Endodermal cell (in vitro differentiated cells): Measurements from ENCODE around the gene KCNK7. TPM values are rescaled to one million over a fixed set of nuclear protein-coding genes. Genes with fewer than 3 reads are reported as not detected.

Experiments
- DNase-seq: peaks from one replicate; pipeline ENCODE4 v3.0.0-alpha.2; 2017
- H3K27ac ChIP-seq: 2 replicates; pipeline ENCODE4 v1.5.1; 2013; ENCODE audit warnings: mild to moderate bottlenecking, low read depth, low read length, moderate library complexity
- H3K27me3 ChIP-seq: 2 replicates; pipeline ENCODE4 v1.6.1; 2013; ENCODE audit warnings: mild to moderate bottlenecking, low read length, moderate library complexity; ENCODE audit not compliant: insufficient read depth, control insufficient read depth, poor library complexity, severe bottlenecking
- H3K36me3 ChIP-seq: 2 replicates; pipeline ENCODE4 v1.7.0; 2013; ENCODE audit warnings: mild to moderate bottlenecking, low read length, moderate library complexity; ENCODE audit not compliant: control insufficient read depth, insufficient read depth
- H3K4me1 ChIP-seq: one replicate; pipeline ENCODE4 v1.7.0; 2013; ENCODE audit warnings: low read length; ENCODE audit not compliant: control insufficient read depth, insufficient read depth
- H3K4me3 ChIP-seq: 2 replicates; pipeline ENCODE4 v1.5.1; 2013; ENCODE audit warnings: mild to moderate bottlenecking, low read length, moderate library complexity
- H3K9ac ChIP-seq: 2 replicates; pipeline ENCODE4 v1.6.1; 2013; ENCODE audit warnings: mild to moderate bottlenecking, low read length, moderate library complexity; ENCODE audit not compliant: poor library complexity, severe bottlenecking; ENCODE audit errors: extremely low read depth
- H3K9me3 ChIP-seq: 2 replicates; pipeline ENCODE4 v1.6.1; 2013; ENCODE audit warnings: mild to moderate bottlenecking, low read length, moderate library complexity; ENCODE audit not compliant: control insufficient read depth
- H3K27ac Mint-ChIP-seq: 2 replicates; pipeline ENCODE4 v1.8.0; 2020; ENCODE audit warnings: mixed read lengths
- H3K27me3 Mint-ChIP-seq: 2 replicates; pipeline ENCODE4 v1.8.0; 2021; ENCODE audit warnings: mild to moderate bottlenecking, mixed read lengths; ENCODE audit not compliant: insufficient read depth
- H3K36me3 Mint-ChIP-seq: 2 replicates; pipeline ENCODE4 v1.8.0; 2020; ENCODE audit warnings: low read depth, mixed read lengths
- H3K4me1 Mint-ChIP-seq: 2 replicates; pipeline ENCODE4 v1.8.0; 2020; ENCODE audit warnings: mixed read lengths
- H3K4me3 Mint-ChIP-seq: 2 replicates; pipeline ENCODE4 v1.8.0; 2020; ENCODE audit warnings: mild to moderate bottlenecking, moderate library complexity, mixed read lengths
- H3K9me3 Mint-ChIP-seq: 2 replicates; pipeline ENCODE4 v1.8.0; 2020; ENCODE audit warnings: mild to moderate bottlenecking, mixed read lengths
- WGBS, 2 experiments: methylation state at CpG; one replicate each; pipeline versions ENCODE4 v1.1.5 to v1.1.7; 2013; ENCODE audit warnings: missing lambda C conversion rate in 2 of 2, mixed read lengths in 1 of 2; ENCODE audit not compliant: insufficient coverage in 1 of 2, insufficient read length in 1 of 2; 5-methylcytosine and 5-hydroxymethylcytosine counted together
- total RNA-seq, 2 donors: library from RNA; stranded (reverse); fragmentation: NEBNext Ultra II Directional in 1 of 2; extraction: Animal tissue kit (Norgen Biotek cat#: 25700) in 1 of 2; gene quantifications; 2 replicates in 1 of 2; 3 replicates in 1 of 2; pipeline ENCODE4 v1.2.1, GENCODE V29; 2021
- TF ChIP-seq, protein P1 (sequence below): fragments of 200-600 bp; sonication (generic); conservative IDR thresholded peaks from 2 replicates; pipeline ENCODE4 v1.5.0; 2021; ENCODE audit warnings: antibody characterized with exemption, mild to moderate bottlenecking

The KCNK7 gene
- total RNA-seq, 2 donors from 2014 or later: 1.2 TPM; not detected in 1

DNA sequence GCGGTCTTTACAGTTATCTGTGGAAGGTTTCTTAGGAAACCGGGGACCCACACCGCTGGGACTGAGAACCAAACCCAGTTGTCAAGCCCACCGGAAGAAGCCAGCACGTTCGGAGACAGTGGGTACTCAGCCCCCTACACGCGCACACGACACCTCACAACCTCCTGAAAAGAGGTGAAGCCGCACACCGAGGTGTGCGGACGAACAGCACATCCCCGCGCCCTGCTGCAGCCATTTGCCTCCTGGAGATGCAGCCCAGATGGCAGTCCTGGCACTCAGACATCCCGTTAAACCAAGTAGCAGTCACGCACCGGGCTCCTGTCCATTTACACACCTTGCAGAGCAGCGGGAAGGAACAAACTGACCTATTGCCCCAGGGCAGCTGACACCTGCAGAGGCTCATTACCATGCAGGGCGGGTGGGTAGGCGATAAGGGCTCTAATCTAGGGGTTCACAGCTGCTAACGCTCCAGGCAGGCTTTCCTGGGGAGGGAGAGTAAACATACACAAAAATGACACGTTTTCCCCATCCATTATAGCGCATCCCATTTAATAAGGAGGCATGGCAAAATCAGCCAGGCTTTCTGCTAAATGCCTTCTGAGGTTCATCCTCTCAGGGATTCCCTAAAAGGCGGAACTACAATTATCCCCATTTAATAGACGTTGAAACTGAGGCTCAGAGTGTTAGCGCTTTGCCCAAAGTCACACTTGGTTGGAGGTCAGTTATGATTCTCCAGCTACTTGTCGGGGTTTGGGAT, 20.6 kb downstream of the KCNK7 start:
- Histone ChIP-seq H3K9me3 (no peaks in the 10 kb centered on the region), H3K36me3 (no peaks in the 10 kb centered on the region), H3K4me1 (peaks cover 10% of the 10 kb centered on the region), H3K27ac (no peak overlapping the region), H3K27me3 (peaks cover 25% of the 10 kb centered on the region), H3K4me3 (peak overlapping the region; percentile 74), H3K9ac (no peak overlapping the region)
- TF ChIP-seq, protein P1, sequence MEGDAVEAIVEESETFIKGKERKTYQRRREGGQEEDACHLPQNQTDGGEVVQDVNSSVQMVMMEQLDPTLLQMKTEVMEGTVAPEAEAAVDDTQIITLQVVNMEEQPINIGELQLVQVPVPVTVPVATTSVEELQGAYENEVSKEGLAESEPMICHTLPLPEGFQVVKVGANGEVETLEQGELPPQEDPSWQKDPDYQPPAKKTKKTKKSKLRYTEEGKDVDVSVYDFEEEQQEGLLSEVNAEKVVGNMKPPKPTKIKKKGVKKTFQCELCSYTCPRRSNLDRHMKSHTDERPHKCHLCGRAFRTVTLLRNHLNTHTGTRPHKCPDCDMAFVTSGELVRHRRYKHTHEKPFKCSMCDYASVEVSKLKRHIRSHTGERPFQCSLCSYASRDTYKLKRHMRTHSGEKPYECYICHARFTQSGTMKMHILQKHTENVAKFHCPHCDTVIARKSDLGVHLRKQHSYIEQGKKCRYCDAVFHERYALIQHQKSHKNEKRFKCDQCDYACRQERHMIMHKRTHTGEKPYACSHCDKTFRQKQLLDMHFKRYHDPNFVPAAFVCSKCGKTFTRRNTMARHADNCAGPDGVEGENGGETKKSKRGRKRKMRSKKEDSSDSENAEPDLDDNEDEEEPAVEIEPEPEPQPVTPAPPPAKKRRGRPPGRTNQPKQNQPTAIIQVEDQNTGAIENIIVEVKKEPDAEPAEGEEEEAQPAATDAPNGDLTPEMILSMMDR: no peak
- WGBS, 2 experiments: 9 to 23% methylated on average over 22 to 28 of the region's 28 CpGs
- H3K9me3 Mint-ChIP-seq: no peaks in the 10 kb centered on the region
- no peak overlapping the region for H3K27ac Mint-ChIP-seq
- peaks cover 51% of the 10 kb centered on the region for H3K27me3 Mint-ChIP-seq
- peak overlapping the region; percentile 97 for H3K4me3 Mint-ChIP-seq
- DNase-seq: peak; percentile 70
- H3K36me3 Mint-ChIP-seq: peaks cover 4% of the 10 kb centered on the region
- H3K4me1 Mint-ChIP-seq: peaks cover 32% of the 10 kb centered on the region

DNA sequence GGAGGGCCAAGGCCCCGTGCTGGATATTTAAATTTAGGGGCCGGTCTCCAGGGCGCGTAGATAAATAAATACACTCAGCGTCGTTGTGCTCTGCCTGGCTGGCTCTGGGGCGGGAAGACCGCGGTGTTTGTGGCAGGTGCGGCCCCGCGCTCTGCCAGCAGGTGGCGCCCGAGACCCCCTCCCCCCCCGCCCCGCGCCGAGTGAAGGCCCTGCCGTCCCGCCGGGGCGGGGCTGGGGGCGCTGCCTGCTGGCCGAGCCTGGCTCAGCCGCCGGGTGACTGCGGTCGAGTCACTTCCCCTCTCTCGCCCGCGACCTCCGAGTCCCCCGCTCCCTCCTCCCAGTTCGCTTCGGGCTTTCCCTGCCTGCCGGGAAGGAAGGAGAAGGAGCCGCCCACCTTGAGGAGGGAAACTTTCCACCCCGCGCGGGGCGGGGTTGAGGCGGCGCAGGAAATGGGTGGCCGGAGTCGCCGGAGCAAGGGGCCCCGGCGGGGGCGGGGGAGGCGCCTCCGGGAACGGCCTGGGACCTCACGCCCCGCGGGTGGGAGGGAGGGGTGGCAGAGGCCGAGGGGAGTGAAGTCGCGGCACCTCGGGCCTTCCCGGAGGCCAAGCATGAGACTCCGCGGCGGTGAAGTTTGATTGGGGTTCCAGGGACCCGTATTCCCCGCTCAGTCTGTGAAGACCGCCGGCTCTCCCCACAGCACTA, 21.3 kb downstream of the KCNK7 start:
- 0 to 1% methylated on average over 17 to 67 of the region's 67 CpGs for WGBS, 2 experiments
- H3K4me1 ChIP-seq: peaks cover 10% of the 10 kb centered on the region
- H3K27me3 Mint-ChIP-seq: peaks cover 44% of the 10 kb centered on the region
- TF ChIP-seq, protein P1: peak; percentile 98
- no peaks in the 10 kb centered on the region for H3K9me3 ChIP-seq
- no peaks in the 10 kb centered on the region for H3K36me3 ChIP-seq
- peaks cover 34% of the 10 kb centered on the region for H3K4me1 Mint-ChIP-seq
- peak overlapping the region; percentile 74 for H3K4me3 ChIP-seq
- DNase-seq: peak; percentile 97
- H3K27me3 ChIP-seq: peaks cover 25% of the 10 kb centered on the region
- no peak overlapping the region for H3K27ac ChIP-seq
- no peak overlapping the region for H3K9ac ChIP-seq
- H3K27ac Mint-ChIP-seq: no peak overlapping the region
- no peaks in the 10 kb centered on the region for H3K9me3 Mint-ChIP-seq
- H3K36me3 Mint-ChIP-seq: peaks cover 4% of the 10 kb centered on the region
- H3K4me3 Mint-ChIP-seq: peak overlapping the region; percentile 97

DNA sequence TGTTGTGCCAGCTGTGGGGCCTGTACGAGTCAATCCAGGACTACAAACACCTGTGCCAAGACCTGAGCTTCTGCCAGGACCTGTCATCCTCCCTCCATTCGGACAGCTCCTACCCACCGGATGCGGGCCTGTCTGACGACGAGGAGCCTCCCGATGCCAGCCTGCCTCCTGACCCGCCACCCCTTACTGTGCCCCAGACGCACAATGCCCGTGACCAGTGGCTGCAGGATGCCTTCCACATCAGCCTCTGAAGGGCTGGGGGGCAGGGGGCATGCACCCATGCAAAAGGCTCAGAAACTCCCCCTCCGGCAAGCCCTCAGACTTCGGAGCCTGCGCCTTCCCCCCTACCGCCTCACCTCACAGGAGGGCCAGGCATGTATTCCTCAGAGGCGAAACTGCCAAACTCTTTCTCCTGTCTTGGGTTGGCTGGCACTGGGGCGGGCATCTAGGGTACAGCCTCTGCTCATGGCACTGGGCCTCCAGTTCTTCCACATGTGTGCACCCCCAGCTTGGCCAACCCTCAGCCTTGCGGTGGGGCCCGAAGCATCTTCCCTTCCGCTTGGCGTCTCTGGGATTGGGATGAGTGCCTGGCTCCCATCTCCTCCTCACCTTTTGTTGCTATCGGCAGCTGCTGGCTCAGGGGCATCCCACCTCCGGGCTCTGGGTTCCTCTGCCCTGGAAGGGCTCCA, 22.1 kb downstream of the KCNK7 start:
- Histone ChIP-seq H3K9me3 (no peaks in the 10 kb centered on the region), H3K36me3 (no peaks in the 10 kb centered on the region), H3K27ac (no peak overlapping the region), H3K4me1 (peaks cover 10% of the 10 kb centered on the region), H3K9ac (no peak overlapping the region), H3K27me3 (peaks cover 25% of the 10 kb centered on the region), H3K4me3 (peak overlapping the region; percentile 83)
- Mint-ChIP-seq H3K36me3 (peaks cover 7% of the 10 kb centered on the region), H3K9me3 (no peaks in the 10 kb centered on the region), H3K27ac (no peak overlapping the region), H3K4me3 (peak overlapping the region; percentile 97), H3K4me1 (peaks cover 39% of the 10 kb centered on the region), H3K27me3 (peaks cover 37% of the 10 kb centered on the region)
- DNase-seq: no peak
- 83 to 89% methylated on average over 11 to 22 of the region's 22 CpGs for WGBS, 2 experiments
- TF ChIP-seq, protein P1: no peak
